Measurements from ENCODE around the gene TNIK.

DNA sequence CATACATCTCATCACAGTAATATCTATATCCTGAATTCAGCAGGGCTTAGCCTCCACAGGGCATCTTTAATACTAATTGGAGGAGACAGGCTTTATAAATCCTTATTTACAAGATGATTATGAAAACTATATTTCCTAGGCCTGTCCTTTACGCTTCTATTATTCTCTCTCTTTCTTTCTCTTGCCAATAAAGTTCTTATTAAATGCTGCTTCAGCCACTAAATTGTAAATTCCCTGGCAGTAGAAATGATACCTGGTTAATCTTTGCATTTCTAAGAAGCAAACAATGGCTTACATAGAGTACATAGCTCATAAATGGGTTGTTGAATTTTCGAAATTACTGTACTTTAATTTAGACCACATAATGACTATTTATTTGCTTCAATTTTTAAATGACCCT lies 43.5 kb downstream of the TNIK start:
- TF ChIP-seq POLR2A (IDR thresholded peaks at IDR 0.05; ENCODE audit: low read depth, low read length) (no peak), TAF1 (IDR thresholded peaks at IDR 0.05; ENCODE audit: borderline replicate concordance, low read depth, low read length) (no peak), POLR2AphosphoS5 (IDR thresholded peaks at IDR 0.05; ENCODE audit: low read depth, low read length) (no peak)

All from GM12892 (cell line).